Hepatocyte (in vitro differentiated cells): ENCODE data around the gene EXOC3L1.

Experiments
- EZH2 ChIP-seq: fragments of 200-600 bp; sonication (generic); IDR thresholded peaks from 2 replicates; pipeline ENCODE4 v1.6.1; 2016; ENCODE audit warnings: antibody characterized with exemption, mild to moderate bottlenecking, borderline replicate concordance
- EZH2phosphoT487 ChIP-seq: fragments of 200-600 bp; sonication (generic); IDR thresholded peaks from one replicate; pipeline ENCODE4 v1.6.1; 2018; ENCODE audit warnings: antibody characterized with exemption, mild to moderate bottlenecking, low read depth, moderate library complexity; ENCODE audit not compliant: unreplicated experiment, severe bottlenecking
- TF ChIP-seq, protein P1 (sequence below): fragments of 200-600 bp; sonication (generic); IDR thresholded peaks from 2 replicates; pipeline ENCODE4 v1.5.1; 2016; ENCODE audit warnings: antibody characterized with exemption, mild to moderate bottlenecking; ENCODE audit not compliant: poor library complexity

DNA sequence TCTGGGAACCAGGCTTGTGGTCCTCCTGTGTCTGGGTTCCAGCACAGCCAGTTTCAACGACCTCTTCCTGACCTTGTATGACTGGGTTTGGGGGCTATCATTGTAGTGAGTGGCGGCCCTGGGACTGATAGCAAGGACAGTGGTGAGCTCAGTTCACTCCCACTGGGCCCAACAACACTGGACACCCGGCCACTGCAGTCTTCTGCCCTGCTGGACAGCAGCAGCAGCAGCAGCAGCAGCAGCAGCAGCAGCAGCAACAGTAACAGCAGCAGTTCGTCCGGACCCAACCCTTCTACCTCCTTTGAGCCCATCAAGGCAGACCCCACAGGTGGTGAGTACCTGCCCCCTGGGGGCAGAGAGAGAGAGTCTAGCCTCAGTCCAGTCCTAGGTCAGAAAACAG is 5.7 kb upstream of the EXOC3L1 start:
- TF ChIP-seq, protein P1, sequence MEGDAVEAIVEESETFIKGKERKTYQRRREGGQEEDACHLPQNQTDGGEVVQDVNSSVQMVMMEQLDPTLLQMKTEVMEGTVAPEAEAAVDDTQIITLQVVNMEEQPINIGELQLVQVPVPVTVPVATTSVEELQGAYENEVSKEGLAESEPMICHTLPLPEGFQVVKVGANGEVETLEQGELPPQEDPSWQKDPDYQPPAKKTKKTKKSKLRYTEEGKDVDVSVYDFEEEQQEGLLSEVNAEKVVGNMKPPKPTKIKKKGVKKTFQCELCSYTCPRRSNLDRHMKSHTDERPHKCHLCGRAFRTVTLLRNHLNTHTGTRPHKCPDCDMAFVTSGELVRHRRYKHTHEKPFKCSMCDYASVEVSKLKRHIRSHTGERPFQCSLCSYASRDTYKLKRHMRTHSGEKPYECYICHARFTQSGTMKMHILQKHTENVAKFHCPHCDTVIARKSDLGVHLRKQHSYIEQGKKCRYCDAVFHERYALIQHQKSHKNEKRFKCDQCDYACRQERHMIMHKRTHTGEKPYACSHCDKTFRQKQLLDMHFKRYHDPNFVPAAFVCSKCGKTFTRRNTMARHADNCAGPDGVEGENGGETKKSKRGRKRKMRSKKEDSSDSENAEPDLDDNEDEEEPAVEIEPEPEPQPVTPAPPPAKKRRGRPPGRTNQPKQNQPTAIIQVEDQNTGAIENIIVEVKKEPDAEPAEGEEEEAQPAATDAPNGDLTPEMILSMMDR: no peak
- TF ChIP-seq EZH2: no peak
- TF ChIP-seq EZH2phosphoT487: no peak
